GM19324 (cell line): Measurements from ENCODE around the gene FSIP1.

ENCODE experiments used
- ATAC-seq: cut with Tn5 transposase; IDR thresholded peaks from one replicate; pipeline ENCODE4 v1.9.1; 2021; ENCODE audit warnings: mild to moderate bottlenecking, moderate library complexity; ENCODE audit not compliant: unreplicated experiment, low FRiP score

Gene FSIP1

DNA sequence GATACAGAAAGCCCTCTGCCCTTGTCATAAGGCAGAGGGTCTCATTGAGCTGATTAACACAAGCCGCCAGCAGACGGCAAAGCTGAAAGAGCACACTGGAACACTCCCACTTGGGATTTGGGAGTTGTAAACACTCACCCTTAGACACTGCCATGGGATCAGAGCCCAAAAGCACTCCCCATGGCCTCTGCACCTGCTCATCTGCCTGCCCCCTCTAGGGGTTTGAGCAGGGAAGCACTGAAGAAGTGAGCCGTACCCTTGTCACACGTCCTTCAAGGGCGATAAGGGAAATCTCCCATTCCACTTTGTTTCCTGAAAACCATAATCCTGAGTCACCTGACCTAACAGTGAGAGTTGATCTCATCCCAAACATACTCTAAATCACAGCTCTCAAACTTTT lies 14.7 kb downstream of the FSIP1 start:
- ATAC-seq, result no peak

DNA sequence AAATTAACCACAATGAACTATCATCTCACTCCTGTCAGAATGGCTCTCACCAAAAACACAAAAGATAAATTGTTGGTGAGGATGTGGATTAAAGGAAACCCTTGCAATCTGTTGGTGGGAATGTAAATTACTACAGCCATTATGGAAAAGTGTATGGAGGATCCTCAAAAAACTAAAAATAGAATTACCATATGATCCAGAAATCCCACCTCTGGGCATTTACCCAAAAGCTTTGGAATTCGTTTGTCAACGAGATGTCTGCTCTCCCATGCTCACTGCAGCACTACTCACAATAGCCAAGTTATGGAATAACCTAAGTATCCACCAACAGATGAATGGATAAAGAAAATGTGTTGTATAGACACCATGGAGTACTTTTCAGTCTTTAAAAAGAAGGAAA lies 21.6 kb downstream of the FSIP1 start:
- no peak for ATAC-seq

DNA sequence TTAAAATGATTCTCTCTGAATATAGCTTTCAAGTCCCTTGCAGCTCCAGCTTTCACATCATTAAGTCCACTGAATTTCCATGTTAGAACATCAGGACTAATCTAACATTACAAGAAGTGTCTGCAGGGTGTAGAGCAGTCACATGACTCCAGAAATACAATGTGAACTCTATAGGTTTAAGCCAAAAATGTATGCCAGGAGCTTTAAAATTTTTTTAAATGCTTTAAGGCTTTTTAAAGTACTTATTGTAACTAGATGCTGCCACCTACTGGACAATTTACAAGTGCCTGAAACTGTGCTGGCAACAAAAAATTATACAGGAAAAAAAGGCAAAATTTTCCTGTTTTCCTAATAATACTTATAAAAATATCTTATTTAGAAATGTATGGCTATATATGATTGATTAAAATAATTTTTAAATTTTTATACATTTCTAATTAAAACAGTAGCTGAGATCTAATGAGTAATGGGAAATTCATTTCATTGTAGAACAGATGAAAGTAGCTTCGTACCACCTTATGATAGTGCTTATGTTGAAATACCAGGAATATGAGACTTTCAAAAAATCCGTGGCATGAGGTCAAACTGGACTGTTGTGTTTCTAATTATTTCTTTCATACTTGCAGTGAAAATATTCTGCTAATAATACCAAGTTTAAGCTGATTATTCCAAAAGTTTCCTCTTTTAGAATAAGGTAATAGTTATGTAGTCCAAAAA lies 25.7 kb downstream of the FSIP1 start:
- ATAC-seq, result no peak

DNA sequence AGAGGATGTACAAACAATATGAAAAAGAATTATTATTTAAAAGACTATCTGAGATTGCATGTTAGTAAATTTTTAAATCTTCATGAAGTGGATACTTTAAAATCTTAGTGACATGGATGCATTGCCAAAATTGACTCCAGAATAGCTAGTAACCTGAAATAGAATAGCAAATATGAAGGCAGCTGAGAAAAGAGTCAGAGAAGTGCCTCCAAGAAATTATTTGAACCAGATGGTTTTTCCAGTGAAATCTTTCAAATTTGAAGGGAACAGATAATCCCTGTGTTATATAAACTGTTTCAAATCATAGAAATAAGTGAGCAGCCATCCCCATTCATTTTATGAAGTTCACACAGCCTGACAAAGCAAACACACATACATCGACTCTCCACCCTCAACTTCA lies 29.6 kb downstream of the FSIP1 start:
- ATAC-seq, result no peak

DNA sequence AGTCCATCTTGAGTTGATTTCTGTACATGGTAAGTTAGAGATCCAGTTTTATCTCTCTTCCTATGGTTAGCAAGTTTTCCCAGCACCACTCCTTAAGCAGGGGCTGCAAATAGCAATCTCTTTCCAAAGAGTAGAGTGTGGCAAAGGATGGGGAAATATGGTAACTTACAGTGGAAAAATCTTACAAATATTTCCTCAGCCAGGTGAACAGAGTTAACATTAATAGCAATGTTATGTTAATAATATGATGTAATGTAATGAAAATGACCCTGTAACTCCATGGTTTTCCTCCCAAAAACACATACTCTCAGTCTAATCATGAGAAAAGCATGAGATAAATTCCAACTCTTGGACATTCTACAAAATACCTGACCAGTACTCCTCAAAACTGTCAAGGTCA lies 30.4 kb downstream of the FSIP1 start:
- ATAC-seq, result no peak

DNA sequence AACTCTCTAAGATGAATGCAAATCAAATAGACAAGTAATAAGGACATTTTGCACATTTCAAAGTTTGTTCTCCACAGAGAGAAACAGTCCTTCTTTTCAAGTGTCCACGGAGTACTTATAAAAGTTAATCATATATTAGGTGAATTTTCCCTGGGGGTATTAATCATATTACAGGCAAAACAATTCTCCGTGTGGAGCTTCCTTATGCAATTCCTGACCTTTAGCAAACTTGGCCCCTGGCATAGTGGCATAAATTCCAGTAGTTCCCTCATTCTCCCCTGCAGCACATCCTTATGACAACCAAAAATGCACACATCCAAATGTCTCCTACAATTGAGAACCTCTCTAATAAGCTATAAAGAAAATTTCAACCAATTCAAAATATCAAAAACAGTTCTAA lies 34.4 kb downstream of the FSIP1 start:
- no peak for ATAC-seq

DNA sequence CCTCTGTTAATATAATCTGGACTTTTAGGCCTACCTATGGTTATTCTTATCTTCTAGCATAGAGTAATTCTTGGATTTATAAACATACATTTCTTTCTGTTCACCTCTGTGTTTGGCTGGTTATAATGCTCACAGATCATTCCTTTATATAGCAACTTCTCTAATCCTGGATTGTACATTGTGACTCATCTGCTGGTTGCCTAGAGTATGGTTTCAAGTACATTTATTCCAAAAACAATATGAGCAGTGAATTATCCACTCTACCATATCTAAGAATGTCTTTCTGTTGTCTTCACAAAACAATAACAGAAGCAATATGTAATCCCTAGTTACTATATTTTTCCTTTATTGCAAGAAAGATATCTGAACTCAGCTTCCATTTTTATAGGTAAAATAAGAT lies 35.3 kb downstream of the FSIP1 start:
- ATAC-seq, result no peak

DNA sequence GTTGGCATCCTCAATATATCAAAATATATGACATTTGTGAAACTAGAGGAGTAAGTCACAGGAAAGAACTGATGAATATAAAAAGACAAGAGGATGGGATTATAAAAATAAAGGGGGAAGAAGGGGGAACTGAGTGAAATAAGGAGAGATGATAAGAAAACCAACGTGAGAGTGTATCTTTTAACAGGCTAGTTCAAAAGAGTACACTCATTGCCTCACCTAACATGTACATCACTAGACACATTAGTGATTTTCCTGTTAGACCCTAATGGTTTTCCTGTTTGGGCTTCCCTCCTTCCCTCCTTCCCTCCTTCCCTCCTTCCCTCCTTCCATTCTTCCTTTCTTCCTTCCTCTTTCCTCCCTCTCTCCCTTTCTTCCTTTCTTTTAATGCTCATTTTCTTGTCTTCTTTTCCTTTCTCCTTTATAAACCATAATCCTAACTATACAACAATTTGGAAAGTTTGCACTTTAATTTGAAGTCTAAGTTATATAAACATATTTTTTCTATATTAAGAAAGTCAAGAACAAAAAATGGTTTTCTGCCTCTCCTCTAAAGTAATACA lies 35.8 kb downstream of the FSIP1 start:
- ATAC-seq, result no peak

DNA sequence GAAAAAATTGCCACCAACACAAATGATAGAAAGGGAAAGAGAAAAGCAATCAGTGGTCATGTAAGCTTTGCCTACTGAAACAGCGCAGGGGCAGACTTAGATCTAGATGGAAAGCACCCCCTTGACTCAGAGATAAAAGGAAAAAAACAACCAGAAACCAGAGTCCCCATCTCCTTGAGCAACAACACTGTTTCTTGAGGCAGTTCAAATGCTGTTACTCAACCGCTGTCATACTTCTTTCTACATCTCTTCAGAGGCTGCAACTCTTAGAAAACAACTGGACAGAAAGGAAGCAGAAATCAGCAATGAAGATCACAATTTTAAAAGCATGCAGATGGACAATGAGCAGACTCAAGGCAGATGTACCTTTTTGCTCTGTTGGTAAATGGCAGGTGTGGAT lies 36.5 kb downstream of the FSIP1 start:
- no peak for ATAC-seq

DNA sequence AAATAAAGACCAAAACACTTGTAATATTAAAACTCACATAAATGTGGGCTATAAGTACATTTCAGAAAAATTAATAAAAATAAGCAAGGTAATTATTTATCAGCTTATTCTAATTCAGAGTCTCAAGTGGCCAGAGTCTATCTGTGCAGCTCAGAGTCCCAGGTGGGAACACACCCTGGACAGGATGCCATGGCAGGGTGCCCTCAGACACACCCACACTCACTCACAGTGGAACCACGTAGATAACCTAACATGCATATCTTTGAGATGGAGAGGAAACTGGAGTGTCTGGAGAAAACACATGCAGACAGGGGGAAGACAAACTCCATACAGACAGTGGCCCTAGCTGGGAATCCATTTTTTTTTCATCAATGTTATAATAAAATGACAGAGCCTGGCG lies 37.2 kb downstream of the FSIP1 start:
- ATAC-seq, result no peak

DNA sequence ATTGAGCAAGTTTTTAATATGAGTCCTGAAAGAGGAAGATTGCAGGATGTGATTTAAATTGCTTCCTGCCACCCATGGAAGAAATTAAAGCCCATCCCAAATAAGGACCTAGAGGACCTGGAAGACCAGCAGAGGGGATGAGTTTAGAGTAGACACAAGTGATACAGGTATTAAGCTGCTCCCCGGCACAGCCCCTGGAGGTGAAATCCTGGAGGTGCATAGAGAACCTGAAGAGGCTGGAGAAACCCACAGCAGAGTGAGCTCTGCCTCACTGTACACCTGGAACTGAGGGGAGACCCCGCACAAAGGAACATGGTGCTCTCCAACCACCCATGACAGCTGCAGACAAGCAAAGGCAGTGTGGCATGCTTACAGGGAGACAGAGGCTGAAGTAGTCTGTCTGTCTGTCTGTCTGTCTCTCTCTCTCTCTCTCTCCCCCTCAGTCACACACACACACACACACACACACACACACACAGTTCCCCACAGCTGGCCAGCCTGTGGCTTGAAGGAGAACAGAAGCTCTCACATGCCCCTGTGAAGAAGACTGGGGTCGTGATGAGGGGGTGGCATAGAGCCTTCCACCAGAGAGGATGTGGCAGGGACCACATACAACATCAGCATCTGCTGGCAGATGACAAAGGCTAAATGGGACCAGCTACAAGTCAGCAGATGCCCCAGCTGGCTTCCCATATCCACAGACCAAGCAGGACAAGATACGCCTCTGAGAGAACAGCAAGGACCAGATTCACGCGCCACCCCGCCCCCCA lies 38.1 kb downstream of the FSIP1 start:
- no peak for ATAC-seq

DNA sequence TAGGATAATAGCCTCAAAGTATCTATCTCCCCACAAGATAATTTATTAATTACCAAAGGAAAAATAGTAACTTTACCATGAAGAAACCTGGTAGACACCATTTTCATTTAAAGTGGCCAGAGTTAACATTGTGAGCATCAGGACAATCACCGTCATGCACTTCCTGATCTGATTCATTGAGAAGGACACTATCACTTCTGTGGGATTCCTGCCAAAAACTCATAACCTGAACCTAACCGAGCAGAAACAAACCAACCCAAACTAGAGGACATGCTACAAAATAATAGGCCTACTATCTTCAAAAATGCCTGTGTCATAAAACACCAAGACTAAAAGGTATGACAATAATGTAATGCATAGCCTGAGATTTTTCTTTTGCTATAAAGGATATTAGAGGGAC lies 39.0 kb downstream of the FSIP1 start:
- no peak for ATAC-seq

DNA sequence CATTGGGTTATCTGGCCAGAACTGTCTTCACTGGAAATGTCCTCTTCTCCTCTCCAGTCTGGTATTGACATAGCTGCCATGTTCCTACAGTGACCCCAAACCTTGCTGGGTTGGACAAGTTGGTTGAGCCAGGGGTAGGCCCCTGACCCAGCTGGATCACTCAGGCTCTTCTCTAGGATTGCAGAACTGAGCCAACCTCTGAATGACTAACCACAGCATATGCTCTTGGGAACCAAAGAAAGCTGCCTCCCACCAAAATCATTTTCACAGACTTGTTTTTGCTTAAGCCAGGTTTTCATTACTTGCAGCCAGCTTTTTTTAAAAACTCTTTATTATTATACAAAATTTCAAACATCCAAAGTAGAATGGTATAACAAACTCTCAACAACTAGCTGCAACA lies 41.4 kb downstream of the FSIP1 start:
- no peak for ATAC-seq

DNA sequence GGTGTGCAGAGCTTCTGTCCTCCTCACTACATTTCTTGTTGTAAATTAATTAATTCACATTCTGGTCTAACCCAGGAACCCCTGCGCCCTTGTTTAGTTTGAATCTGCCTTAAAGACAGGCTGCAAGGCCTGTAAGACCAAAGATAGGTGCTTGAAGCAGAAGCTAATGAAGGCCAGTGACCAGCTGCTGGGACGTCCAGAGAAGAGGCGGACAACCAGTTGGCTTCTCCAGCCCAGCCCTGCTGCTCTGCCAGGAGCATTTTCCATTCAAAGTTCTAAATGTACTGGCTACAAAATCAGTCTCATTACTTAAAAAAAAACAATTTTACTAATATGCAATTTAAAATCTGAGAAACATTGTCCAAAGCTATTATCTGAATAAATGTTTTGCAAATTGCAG lies 43.6 kb downstream of the FSIP1 start:
- ATAC-seq, result no peak

DNA sequence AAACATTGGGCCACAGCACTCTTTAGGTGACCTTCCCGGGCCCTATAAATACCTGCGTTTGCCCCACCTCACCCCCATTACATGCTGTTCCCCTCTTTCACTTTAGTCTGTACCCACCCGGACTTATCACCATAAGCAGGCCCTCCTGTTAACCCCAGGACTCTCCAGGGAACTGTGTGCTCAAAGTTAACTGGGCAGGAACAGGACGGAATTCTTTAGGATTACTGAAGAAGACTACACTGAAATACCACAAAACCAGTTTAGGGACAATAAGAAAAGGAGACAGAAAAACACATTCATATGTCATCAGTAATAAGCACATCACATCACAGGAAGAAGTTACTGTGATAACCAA lies 45.5 kb downstream of the FSIP1 start:
- no peak for ATAC-seq

DNA sequence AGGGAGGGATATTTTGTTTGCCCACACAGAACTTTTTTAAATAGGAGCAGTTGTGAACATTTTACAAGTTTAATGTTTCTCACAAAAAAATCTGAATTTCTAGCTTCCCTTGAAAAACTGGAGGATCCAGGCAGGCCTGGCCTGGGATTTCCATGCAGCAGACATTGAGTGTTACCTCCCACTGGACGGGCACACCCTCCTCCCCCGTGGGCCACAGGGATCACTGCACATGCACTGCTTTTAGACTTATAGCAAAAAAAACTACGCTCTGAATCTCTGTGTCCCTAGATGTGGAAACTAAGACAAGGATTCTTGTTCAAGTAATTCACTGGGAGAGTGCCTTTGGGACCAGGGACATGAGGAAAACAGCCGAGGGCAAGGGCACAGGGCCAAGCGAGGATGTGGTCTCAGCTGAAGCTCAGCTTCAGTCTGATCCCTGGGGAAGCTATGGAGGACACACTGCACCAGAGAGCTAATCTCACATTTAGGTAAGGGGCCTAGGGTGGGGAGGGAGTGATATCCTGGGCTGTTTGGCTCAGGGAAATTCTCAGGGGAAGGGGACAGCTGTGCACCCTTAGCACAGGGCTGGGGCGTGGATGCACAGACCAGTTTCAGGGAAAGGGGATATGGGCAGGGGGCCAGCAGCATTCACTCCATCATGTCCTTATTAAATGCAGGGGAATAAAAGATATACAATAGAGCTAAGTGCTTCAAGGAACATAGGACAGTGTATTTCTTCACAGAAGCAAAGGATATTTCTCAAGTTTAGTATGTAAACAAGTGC lies 46.0 kb downstream of the FSIP1 start:
- ATAC-seq, result no peak

DNA sequence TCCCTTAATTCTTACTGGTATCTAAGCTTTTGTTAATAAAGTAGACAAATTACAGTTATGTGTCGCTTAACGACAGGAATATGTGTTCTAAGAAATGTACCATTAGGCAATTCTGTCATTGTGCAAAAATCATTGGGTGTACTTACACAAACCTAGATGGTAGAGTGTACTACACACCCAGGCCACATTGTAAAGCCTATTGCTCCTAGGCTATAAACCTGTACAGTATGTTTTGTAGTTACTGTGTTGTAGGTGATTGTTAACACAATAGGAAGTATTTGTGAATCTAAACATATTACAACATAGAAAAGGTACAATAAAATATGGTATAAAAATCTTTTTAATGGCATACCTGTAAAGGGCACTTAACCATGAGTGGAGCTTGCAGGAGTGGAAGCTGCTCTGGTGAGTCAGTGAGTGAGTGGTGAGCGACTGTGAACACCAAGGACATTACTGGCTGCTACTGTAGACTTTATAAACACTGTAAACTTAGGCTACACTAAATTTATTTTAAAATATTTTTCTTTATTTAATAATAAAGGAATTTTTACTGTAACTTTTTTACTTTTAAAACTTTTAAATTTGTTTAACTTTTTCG lies 47.4 kb downstream of the FSIP1 start:
- no peak for ATAC-seq

DNA sequence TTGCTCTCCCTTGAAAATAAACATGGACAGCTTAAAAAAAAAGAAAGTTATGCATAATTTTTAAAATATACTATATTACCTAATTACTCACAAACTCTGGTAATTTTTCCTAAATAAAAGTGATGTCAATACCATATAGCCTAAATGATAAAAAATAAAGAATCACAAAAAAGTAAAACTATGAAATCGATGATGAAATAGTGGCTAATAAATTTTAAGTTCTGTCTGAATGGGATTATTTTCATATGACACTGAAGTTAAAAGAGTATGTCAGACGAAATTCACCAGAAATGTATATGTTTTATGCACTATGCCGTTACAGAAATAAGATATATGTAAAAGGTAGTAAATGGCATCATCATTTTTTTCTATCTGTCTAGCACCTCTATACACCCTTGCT lies 51.4 kb downstream of the FSIP1 start:
- ATAC-seq, result no peak

DNA sequence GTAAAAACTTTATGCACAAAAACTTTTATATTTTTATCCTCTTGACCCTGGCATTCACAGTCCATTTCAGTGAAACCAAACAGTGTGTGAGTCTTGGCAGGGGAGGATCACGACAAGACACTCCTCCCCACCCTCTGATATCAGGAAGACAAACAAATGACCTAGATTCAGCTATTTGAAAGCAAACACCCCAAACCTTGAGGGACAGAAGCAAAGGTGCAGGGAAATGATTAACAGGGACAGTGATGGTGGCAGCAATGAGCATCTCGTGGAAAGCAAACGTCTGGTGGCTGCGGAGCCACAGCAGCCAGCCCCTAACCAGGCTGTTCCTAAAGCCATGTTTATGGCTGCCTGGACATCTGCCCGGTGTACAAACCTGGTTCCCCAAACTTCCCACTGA lies 52.1 kb downstream of the FSIP1 start:
- no peak for ATAC-seq

DNA sequence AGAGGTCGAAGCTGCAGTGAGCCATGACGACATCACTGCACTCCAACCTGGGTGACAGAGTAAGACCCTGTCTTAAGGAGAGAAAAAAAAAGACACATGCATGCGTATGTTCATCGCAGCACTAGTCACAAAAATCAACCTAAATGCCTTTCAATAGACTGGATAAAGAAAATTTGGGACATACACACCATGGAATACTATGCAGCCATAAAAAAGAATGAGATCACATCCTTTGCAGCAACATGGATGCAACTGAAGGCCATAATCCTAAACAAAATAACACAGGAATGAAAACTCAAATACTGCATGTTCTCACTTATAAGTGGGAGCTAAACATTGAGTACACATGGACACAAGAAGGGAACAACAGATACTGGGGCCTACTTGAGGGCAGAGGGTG lies 53.1 kb downstream of the FSIP1 start:
- ATAC-seq, result no peak

DNA sequence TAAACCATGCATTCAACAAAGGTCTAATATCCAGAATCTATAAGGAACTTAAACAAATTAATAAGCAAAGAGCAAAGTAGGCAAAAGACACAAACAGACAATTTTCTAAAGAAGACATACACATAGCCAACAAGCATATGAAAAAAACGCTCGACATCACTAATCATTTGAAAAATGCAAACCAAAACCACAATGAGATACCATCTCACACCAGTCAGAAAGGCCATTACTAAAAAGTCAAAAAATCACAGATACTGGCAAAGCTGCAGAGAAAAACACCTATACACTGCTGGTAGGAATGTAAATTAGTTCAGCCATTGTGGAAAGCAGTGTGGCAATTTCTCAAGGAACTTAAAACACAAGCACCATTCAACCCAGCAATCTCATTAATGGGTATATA lies 53.8 kb downstream of the FSIP1 start:
- no peak for ATAC-seq
